ENCODE measurements around the gene C8A.
A peak's percentile ranks its signal among the peaks of the same experiment; 100 is the strongest.

C8A gene

GRCh38 chr1:56854521-56855099, at the start of gene C8A:
Gene C8A (plus strand): TSS chr1:56854797. CDS start chr1:56854902, 105 bp downstream.
- DNase-seq (ENCODE audit: low spot score): no peak

GRCh38 chr1:56806804-56807203, 47.8 kb upstream of the C8A start:
- no peak for DNase-seq (ENCODE audit: low spot score)

- no peak for DNase-seq (ENCODE audit: low spot score)
Measured at GRCh38 chr1:56808410-56808809, 46.2 kb upstream of the C8A start.

- peak; percentile 66 for DNase-seq (ENCODE audit: low spot score)
Measured at GRCh38 chr1:56811331-56811730, 43.3 kb upstream of the C8A start.

GRCh38 chr1:56814205-56814604, 40.4 kb upstream of the C8A start:
- no peak for DNase-seq (ENCODE audit: low spot score)

- no peak for DNase-seq (ENCODE audit: low spot score)
Measured at GRCh38 chr1:56816264-56816663, 38.3 kb upstream of the C8A start.

GRCh38 chr1:56816909-56817308, 37.7 kb upstream of the C8A start:
- DNase-seq (ENCODE audit: low spot score): no peak

GRCh38 chr1:56817716-56818463, 36.7 kb upstream of the C8A start:
- no peak for DNase-seq (ENCODE audit: low spot score)

GRCh38 chr1:56819387-56819899, 35.2 kb upstream of the C8A start, which contains the start of gene FYB2:
Gene FYB2 (minus strand): TSS chr1:56819404. CDS start chr1:56819290, 114 bp downstream.
- DNase-seq (ENCODE audit: low spot score): peak; percentile 67

- DNase-seq (ENCODE audit: low spot score): peak; percentile 91
Measured at GRCh38 chr1:56820755-56821461, 33.7 kb upstream of the C8A start.

GRCh38 chr1:56821462-56821797, 33.2 kb upstream of the C8A start:
- DNase-seq (ENCODE audit: low spot score): no peak

- no peak for DNase-seq (ENCODE audit: low spot score)
Measured at GRCh38 chr1:56824271-56824670, 30.3 kb upstream of the C8A start.

- DNase-seq (ENCODE audit: low spot score): no peak
Measured at GRCh38 chr1:56824938-56825337, 29.7 kb upstream of the C8A start.

GRCh38 chr1:56825436-56825835, 29.2 kb upstream of the C8A start:
- no peak for DNase-seq (ENCODE audit: low spot score)

GRCh38 chr1:56827711-56828110, 26.9 kb upstream of the C8A start:
- DNase-seq (ENCODE audit: low spot score): no peak

GRCh38 chr1:56830052-56830451, 24.5 kb upstream of the C8A start:
- DNase-seq (ENCODE audit: low spot score): no peak

- DNase-seq (ENCODE audit: low spot score): peak; percentile 80
Measured at GRCh38 chr1:56831871-56832693, 22.5 kb upstream of the C8A start.

GRCh38 chr1:56833088-56833487, 21.5 kb upstream of the C8A start:
- DNase-seq (ENCODE audit: low spot score): no peak

- DNase-seq (ENCODE audit: low spot score): no peak
Measured at GRCh38 chr1:56834137-56834900, 20.3 kb upstream of the C8A start.

- peak; percentile 5 for DNase-seq (ENCODE audit: low spot score)
Measured at GRCh38 chr1:56835657-56836056, 18.9 kb upstream of the C8A start.

GRCh38 chr1:56836359-56836758, 18.2 kb upstream of the C8A start:
- DNase-seq (ENCODE audit: low spot score): peak; percentile 18
